ENCODE data around the gene PDXDC1. TPM values are rescaled to one million over a fixed set of nuclear protein-coding genes. Genes with fewer than 3 reads are reported as not detected.
A peak's percentile ranks its signal among the peaks of the same experiment; 100 is the strongest.
"Not testable (repeated sequence)": the region's sequence is repeated elsewhere in the genome, so short reads cannot be mapped to it uniquely, and the experiment has no call there.

The PDXDC1 gene
- total RNA-seq, 1 donor from 2014 or later = 123 TPM

DNA sequence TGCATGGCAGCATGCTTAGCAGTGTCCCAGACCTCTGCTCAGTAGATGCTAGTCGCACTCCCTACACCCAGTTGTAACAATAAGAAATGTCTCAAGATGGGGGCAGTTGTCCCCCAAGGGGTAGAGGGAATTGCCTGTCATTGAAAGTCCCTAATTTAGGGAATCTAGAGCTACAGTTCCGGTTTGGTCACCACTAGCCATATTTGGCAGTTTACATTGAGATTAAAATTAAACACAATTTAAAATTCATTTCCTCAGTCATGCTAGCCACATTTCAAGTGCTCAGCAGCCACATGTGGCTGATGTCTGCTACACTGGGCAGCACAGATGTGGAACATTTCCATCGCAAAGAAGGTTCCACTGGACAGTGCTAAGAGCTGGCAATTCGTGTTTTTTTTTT, 4.1 kb downstream of the PDXDC1 start:
- not testable (repeated sequence) for FAIRE-seq; H3K27me3 Mint-ChIP-seq (ENCODE audit: low read depth, unreplicated experiment); H3K9ac ChIP-seq (ENCODE audit: low read length); H3K9me3 ChIP-seq (ENCODE audit: insufficient read depth, low read depth, low read length); H3K27ac Mint-ChIP-seq (ENCODE audit: unreplicated experiment); H3K9me3 Mint-ChIP-seq (ENCODE audit: unreplicated experiment); DNase-seq (ENCODE audit: low read depth); H3K27ac ChIP-seq (ENCODE audit: low read depth, low read length); H3K4me3 ChIP-seq (ENCODE audit: insufficient read depth, low read depth, low read length); H3K36me3 ChIP-seq (ENCODE audit: insufficient read depth, low read length); H3K4me1 ChIP-seq (ENCODE audit: insufficient read depth, low read length); H3K27me3 ChIP-seq (ENCODE audit: insufficient read depth, low read length); H3K36me3 Mint-ChIP-seq (ENCODE audit: low read depth, unreplicated experiment); H3K4me3 Mint-ChIP-seq (ENCODE audit: unreplicated experiment); H2AFZ ChIP-seq (ENCODE audit: low read depth, low read length); H3K4me2 ChIP-seq (ENCODE audit: low read length)
- peaks cover 85% of the 10 kb centered on the region for H3K79me2 ChIP-seq (ENCODE audit: insufficient read depth, low read length)
- H3K4me1 Mint-ChIP-seq (ENCODE audit: low read depth, unreplicated experiment) = peaks cover 11% of the 10 kb centered on the region
- H4K20me1 ChIP-seq (ENCODE audit: insufficient read depth, low read length) = peaks cover 79% of the 10 kb centered on the region

DNA sequence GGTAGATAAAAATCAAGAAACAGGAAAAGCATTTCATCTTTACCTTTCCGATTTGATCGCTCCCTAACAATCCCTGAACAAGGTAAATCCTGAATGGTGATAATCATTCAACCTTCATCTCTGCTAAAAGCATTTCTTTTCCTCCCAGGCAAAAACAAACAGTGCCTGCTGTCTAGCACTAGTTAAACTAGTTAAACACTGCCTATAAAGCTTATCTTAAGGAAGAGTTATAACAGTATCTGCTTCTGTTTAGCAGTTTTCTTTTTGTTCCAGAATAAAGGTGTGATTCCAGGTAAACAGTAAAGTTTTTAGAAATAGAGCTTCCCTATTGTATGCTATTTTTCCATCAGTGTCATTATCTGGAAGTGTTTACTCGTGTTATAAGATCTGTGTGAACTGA, 6.4 kb downstream of the PDXDC1 start:
- H3K4me1 Mint-ChIP-seq (ENCODE audit: low read depth, unreplicated experiment) = peaks cover 12% of the 10 kb centered on the region
- not testable (repeated sequence) for H3K9me3 ChIP-seq (ENCODE audit: insufficient read depth, low read depth, low read length); H2AFZ ChIP-seq (ENCODE audit: low read depth, low read length); H3K27me3 ChIP-seq (ENCODE audit: insufficient read depth, low read length); H3K27me3 Mint-ChIP-seq (ENCODE audit: low read depth, unreplicated experiment); H3K9ac ChIP-seq (ENCODE audit: low read length); FAIRE-seq; H3K27ac ChIP-seq (ENCODE audit: low read depth, low read length); DNase-seq (ENCODE audit: low read depth); H3K27ac Mint-ChIP-seq (ENCODE audit: unreplicated experiment); H3K4me2 ChIP-seq (ENCODE audit: low read length); H3K4me3 Mint-ChIP-seq (ENCODE audit: unreplicated experiment); H3K4me1 ChIP-seq (ENCODE audit: insufficient read depth, low read length); H3K4me3 ChIP-seq (ENCODE audit: insufficient read depth, low read depth, low read length); H3K36me3 ChIP-seq (ENCODE audit: insufficient read depth, low read length); H3K9me3 Mint-ChIP-seq (ENCODE audit: unreplicated experiment)
- Histone ChIP-seq H3K79me2 (ENCODE audit: insufficient read depth, low read length) (peaks cover 88% of the 10 kb centered on the region), H4K20me1 (ENCODE audit: insufficient read depth, low read length) (peaks cover 92% of the 10 kb centered on the region)
- peaks cover 20% of the 10 kb centered on the region for H3K36me3 Mint-ChIP-seq (ENCODE audit: low read depth, unreplicated experiment)

DNA sequence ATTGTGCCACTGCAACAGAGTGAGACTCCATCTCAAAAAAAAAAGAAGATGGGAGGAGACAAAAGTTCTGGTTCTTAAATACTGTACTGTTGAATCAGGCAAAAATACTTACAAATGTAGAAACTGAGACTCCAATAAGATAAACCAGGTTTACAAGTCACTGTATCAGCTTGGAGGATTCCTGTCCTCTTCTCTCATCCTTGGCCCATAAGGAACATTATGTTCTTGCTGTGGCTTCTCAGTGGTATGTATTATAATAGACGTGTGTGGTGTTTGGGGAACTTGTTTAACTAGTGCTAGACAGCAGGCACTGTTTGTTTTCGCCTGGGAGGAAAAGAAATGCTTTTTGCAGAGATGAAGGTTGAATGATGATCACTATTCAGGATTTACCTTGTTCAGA, 7.7 kb downstream of the PDXDC1 start:
- not testable (repeated sequence) for H3K4me3 ChIP-seq (ENCODE audit: insufficient read depth, low read depth, low read length); H3K4me3 Mint-ChIP-seq (ENCODE audit: unreplicated experiment); H3K9me3 ChIP-seq (ENCODE audit: insufficient read depth, low read depth, low read length); H2AFZ ChIP-seq (ENCODE audit: low read depth, low read length); H3K4me1 ChIP-seq (ENCODE audit: insufficient read depth, low read length); H3K27me3 Mint-ChIP-seq (ENCODE audit: low read depth, unreplicated experiment); H3K4me2 ChIP-seq (ENCODE audit: low read length); H3K9me3 Mint-ChIP-seq (ENCODE audit: unreplicated experiment); DNase-seq (ENCODE audit: low read depth); H3K9ac ChIP-seq (ENCODE audit: low read length); H3K27ac Mint-ChIP-seq (ENCODE audit: unreplicated experiment); H3K36me3 ChIP-seq (ENCODE audit: insufficient read depth, low read length); H3K27me3 ChIP-seq (ENCODE audit: insufficient read depth, low read length); H3K27ac ChIP-seq (ENCODE audit: low read depth, low read length); FAIRE-seq; H3K4me1 Mint-ChIP-seq (ENCODE audit: low read depth, unreplicated experiment)
- H4K20me1 ChIP-seq (ENCODE audit: insufficient read depth, low read length) = peaks cover 92% of the 10 kb centered on the region
- peaks cover 23% of the 10 kb centered on the region for H3K36me3 Mint-ChIP-seq (ENCODE audit: low read depth, unreplicated experiment)
- H3K79me2 ChIP-seq (ENCODE audit: insufficient read depth, low read length) = peaks cover 88% of the 10 kb centered on the region

DNA sequence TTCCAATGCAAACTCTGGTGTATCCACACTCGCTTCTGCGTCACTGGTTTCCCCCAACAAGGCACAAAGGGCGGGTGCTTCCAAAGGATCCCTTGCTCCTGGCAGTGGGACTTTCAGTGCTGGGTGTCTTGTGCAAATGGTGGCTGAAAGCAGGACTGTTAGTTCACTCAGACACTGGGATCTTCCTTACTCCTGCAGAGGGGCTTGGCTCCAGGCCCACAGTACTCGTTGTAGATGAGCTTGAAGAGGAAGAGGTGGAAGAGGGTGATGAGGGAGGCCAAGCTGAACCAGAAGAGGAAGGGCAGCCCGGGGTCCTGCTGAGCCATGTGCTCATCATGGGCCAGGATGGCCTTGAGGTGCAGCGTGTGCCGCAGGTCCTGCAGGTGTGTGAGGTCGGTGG, 13.3 kb downstream of the PDXDC1 start:
- not testable (repeated sequence) for H3K4me2 ChIP-seq (ENCODE audit: low read length); H3K27ac Mint-ChIP-seq (ENCODE audit: unreplicated experiment); H3K4me1 ChIP-seq (ENCODE audit: insufficient read depth, low read length); H3K27ac ChIP-seq (ENCODE audit: low read depth, low read length); H3K27me3 ChIP-seq (ENCODE audit: insufficient read depth, low read length); H3K9me3 ChIP-seq (ENCODE audit: insufficient read depth, low read depth, low read length); FAIRE-seq; DNase-seq (ENCODE audit: low read depth); H2AFZ ChIP-seq (ENCODE audit: low read depth, low read length); H3K27me3 Mint-ChIP-seq (ENCODE audit: low read depth, unreplicated experiment); H3K4me1 Mint-ChIP-seq (ENCODE audit: low read depth, unreplicated experiment); H3K36me3 ChIP-seq (ENCODE audit: insufficient read depth, low read length); H3K9me3 Mint-ChIP-seq (ENCODE audit: unreplicated experiment); H3K4me3 ChIP-seq (ENCODE audit: insufficient read depth, low read depth, low read length); H3K4me3 Mint-ChIP-seq (ENCODE audit: unreplicated experiment); H3K9ac ChIP-seq (ENCODE audit: low read length)
- H3K36me3 Mint-ChIP-seq (ENCODE audit: low read depth, unreplicated experiment) = peaks cover 38% of the 10 kb centered on the region
- Histone ChIP-seq H4K20me1 (ENCODE audit: insufficient read depth, low read length) (peaks cover 86% of the 10 kb centered on the region), H3K79me2 (ENCODE audit: insufficient read depth, low read length) (peaks cover 82% of the 10 kb centered on the region)

DNA sequence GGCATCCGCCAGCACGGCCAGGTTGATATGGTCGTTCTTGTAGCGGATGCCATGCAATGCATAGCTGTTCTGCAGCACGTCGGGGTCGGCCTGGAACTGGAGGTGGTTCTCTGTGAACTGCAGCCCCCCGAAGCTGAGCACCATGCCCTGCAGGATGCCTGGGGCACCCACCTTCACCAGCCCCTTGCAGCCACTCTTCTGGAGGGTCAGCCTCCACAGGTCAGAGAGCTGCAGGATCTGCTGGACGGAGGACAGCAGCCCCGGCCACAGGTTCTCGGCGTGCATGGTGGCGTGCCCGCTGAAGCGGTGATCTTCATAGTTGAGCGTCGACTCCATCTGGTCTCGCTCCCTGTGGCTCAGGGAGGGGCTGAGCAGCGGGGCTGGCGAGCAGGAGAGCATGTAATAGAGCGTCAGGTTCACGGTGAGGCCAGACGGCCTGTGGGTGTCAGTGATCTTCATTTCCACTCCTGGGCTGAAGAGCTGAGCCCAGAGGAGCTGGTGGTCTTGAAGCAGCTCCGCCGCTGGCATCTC, 13.9 kb downstream of the PDXDC1 start:
- not testable (repeated sequence) for H3K9me3 ChIP-seq (ENCODE audit: insufficient read depth, low read depth, low read length); H3K4me3 ChIP-seq (ENCODE audit: insufficient read depth, low read depth, low read length); DNase-seq (ENCODE audit: low read depth); H3K36me3 ChIP-seq (ENCODE audit: insufficient read depth, low read length); H3K9me3 Mint-ChIP-seq (ENCODE audit: unreplicated experiment); H3K27ac Mint-ChIP-seq (ENCODE audit: unreplicated experiment); FAIRE-seq; H3K27me3 ChIP-seq (ENCODE audit: insufficient read depth, low read length); H3K4me1 ChIP-seq (ENCODE audit: insufficient read depth, low read length); H3K4me1 Mint-ChIP-seq (ENCODE audit: low read depth, unreplicated experiment); H2AFZ ChIP-seq (ENCODE audit: low read depth, low read length); H3K9ac ChIP-seq (ENCODE audit: low read length); H3K27me3 Mint-ChIP-seq (ENCODE audit: low read depth, unreplicated experiment); H3K4me2 ChIP-seq (ENCODE audit: low read length); H3K27ac ChIP-seq (ENCODE audit: low read depth, low read length); H3K4me3 Mint-ChIP-seq (ENCODE audit: unreplicated experiment)
- peaks cover 42% of the 10 kb centered on the region for H3K36me3 Mint-ChIP-seq (ENCODE audit: low read depth, unreplicated experiment)
- Histone ChIP-seq H4K20me1 (ENCODE audit: insufficient read depth, low read length) (peaks cover 86% of the 10 kb centered on the region), H3K79me2 (ENCODE audit: insufficient read depth, low read length) (peaks cover 84% of the 10 kb centered on the region)

DNA sequence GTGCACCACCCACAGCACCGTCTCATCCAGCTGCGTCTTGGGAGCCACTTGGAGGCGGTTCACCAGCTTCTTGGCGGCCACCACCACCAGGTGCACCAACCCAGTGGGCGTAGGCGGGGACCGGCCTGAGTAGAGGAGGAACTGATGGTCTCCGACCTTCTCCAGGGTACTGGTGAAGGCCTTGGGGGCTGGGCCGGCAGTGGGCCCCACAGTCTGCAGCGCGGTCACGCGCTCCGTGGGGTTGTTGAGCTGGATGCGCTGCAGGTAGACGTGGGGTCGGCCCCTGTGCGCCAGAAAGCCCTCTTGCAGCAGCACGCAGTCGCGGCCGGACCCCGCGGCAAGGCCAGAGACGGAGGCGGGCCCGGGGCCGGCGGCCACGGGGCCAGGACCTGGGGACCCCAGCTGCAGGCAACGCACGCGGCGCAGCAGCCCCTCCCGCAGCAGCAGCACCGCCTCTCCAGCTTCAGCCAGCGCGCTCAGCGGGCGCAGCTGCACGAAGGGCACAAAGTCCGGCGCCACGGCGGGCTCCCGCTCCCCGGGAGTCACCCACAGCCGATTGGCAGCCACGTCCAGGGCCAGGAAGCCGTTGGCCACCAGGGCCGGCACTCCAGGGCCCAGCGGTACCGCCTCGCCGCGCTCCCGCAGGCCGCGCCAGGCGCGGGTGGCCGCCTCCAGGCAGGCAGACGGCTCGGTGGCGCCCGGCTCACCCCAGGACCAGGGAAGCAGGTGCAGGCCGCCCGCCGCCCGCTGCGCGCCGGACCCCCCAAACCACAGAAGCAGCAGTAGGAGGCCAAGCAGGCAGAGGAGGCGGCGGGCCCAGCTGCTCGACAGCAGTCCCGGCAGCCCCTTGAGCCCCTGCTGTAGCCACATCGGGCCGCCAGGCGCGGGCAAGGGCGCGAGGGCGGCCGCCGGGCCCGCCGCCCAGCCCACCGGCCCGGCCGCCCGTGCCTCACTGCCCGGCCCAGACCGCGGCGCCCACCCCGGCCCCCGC, 14.8 kb downstream of the PDXDC1 start:
- Histone ChIP-seq H3K79me2 (ENCODE audit: insufficient read depth, low read length) (peaks cover 82% of the 10 kb centered on the region), H4K20me1 (ENCODE audit: insufficient read depth, low read length) (peaks cover 86% of the 10 kb centered on the region), H3K4me2 (ENCODE audit: low read length) (peak overlapping the region; percentile 60)
- H3K4me3 ChIP-seq (ENCODE audit: insufficient read depth, low read depth, low read length); H3K4me1 ChIP-seq (ENCODE audit: insufficient read depth, low read length); H3K36me3 ChIP-seq (ENCODE audit: insufficient read depth, low read length); H3K4me3 Mint-ChIP-seq (ENCODE audit: unreplicated experiment); H3K9me3 ChIP-seq (ENCODE audit: insufficient read depth, low read depth, low read length); H3K27me3 Mint-ChIP-seq (ENCODE audit: low read depth, unreplicated experiment); H3K9me3 Mint-ChIP-seq (ENCODE audit: unreplicated experiment); H3K27me3 ChIP-seq (ENCODE audit: insufficient read depth, low read length); FAIRE-seq; H3K27ac Mint-ChIP-seq (ENCODE audit: unreplicated experiment); H2AFZ ChIP-seq (ENCODE audit: low read depth, low read length); H3K4me1 Mint-ChIP-seq (ENCODE audit: low read depth, unreplicated experiment); H3K27ac ChIP-seq (ENCODE audit: low read depth, low read length); H3K9ac ChIP-seq (ENCODE audit: low read length); DNase-seq (ENCODE audit: low read depth): not testable (repeated sequence)
- H3K36me3 Mint-ChIP-seq (ENCODE audit: low read depth, unreplicated experiment) = peaks cover 44% of the 10 kb centered on the region

Measured in astrocyte (in vitro differentiated cells and primary cell).